SK-N-SH (cell line): ENCODE results near the gene RASL10B. TPM values are rescaled to one million over a fixed set of nuclear protein-coding genes. Genes with fewer than 3 reads are reported as not detected.

Experiments
- CTCF ChIA-PET: fragments of 300-600, 350-600 bp; formaldehyde crosslinking; extraction: SDS; loops from one replicate; lab custom pipeline; 2021; lab: Yijun Ruan, JAX
- POLR2A ChIA-PET: fragments of 350-600 bp; sonication (Branson Sonifier 250); formaldehyde crosslinking; extraction: SDS; loops from one replicate; lab custom pipeline; 2020; ENCODE audit warnings: antibody characterized with exemption, inconsistent platforms; lab: Yijun Ruan, JAX
- DNase-seq: peaks from one replicate; pipeline ENCODE4 v3.0.0; 2012
- H2AFZ ChIP-seq: fragments of 200-600 bp; sonication (generic); 2 replicates; pipeline ENCODE4 v1.8.1; 2016; ENCODE audit warnings: antibody characterized with exemption, mild to moderate bottlenecking, low read depth
- H3F3A ChIP-seq: fragments of 200-600 bp; sonication (generic); replicated peaks from 2 replicates; pipeline ENCODE3; 2016; ENCODE audit warnings: antibody characterized with exemption, mild to moderate bottlenecking; ENCODE audit not compliant: insufficient read depth
- H3K27ac ChIP-seq, 2 experiments: fragments of 200-500 bp in 1 of 2; fragments of 200-600 bp in 1 of 2; sonication (Bioruptor generic) in 1 of 2; sonication (generic), shearing (Covaris generic) in 1 of 2; 2 replicates each; pipeline versions ENCODE4 v1.5.1 to v1.6.1; 2014 to 2016; ENCODE audit warnings: low read depth in 2 of 2, inconsistent platforms in 1 of 2, low read length in 1 of 2, mild to moderate bottlenecking in 1 of 2, mixed read lengths in 1 of 2
- H3K27me3 ChIP-seq: fragments of 200-600 bp; sonication (generic), shearing (Covaris generic); 2 replicates; pipeline ENCODE4 v1.6.1; 2016; ENCODE audit warnings: mixed run types; ENCODE audit not compliant: insufficient read depth
- H3K36me3 ChIP-seq, 2 experiments: fragments of 200-500 bp in 1 of 2; fragments of 200-600 bp in 1 of 2; sonication (Bioruptor generic) in 1 of 2; sonication (generic) in 1 of 2; replicated peaks in 1 of 2; 2 replicates each; pipeline versions ENCODE3 to v1.5.1; 2014 to 2016; ENCODE audit warnings: low read length in 1 of 2, mild to moderate bottlenecking in 1 of 2; ENCODE audit not compliant: insufficient read depth in 2 of 2, control insufficient read depth in 1 of 2
- H3K4me1 ChIP-seq, 2 experiments: fragments of 200-500 bp in 1 of 2; fragments of 200-600 bp in 1 of 2; sonication (Bioruptor generic) in 1 of 2; sonication (generic), shearing (Covaris generic) in 1 of 2; 2 replicates each; pipeline versions ENCODE4 v1.5.1 to v1.6.1; 2014 to 2016; ENCODE audit warnings: low read depth in 1 of 2, low read length in 1 of 2, mixed run types in 1 of 2; ENCODE audit not compliant: insufficient read depth in 2 of 2, control insufficient read depth in 1 of 2
- H3K4me2 ChIP-seq: fragments of 200-600 bp; sonication (generic), shearing (Covaris generic); 2 replicates; pipeline ENCODE4 v1.6.1; 2017; ENCODE audit warnings: mixed run types
- H3K4me3 ChIP-seq, 2 experiments: fragments of 200-500 bp in 1 of 2; fragments of 200-600 bp in 1 of 2; sonication (Bioruptor generic) in 1 of 2; sonication (generic), shearing (Covaris generic) in 1 of 2; 2 replicates each; pipeline versions ENCODE4 v1.5.1 to v1.8.1; 2014 to 2016; ENCODE audit warnings: low read depth in 2 of 2, inconsistent platforms in 1 of 2, low read length in 1 of 2, mild to moderate bottlenecking in 1 of 2, mixed read lengths in 1 of 2, moderate library complexity in 1 of 2
- H3K79me2 ChIP-seq: fragments of 200-600 bp; sonication (generic); 2 replicates; pipeline ENCODE4 v1.8.1; 2017; ENCODE audit warnings: mild to moderate bottlenecking; ENCODE audit not compliant: insufficient read depth
- H3K9ac ChIP-seq: fragments of 200-600 bp; sonication (generic); 2 replicates; pipeline ENCODE4 v1.6.1; 2017; ENCODE audit warnings: mixed run types
- H3K9me2 ChIP-seq: fragments of 200-600 bp; sonication (generic); 2 replicates; pipeline ENCODE4 v1.6.1; 2017; ENCODE audit warnings: mixed run types
- H3K9me3 ChIP-seq: fragments of 200-600 bp; sonication (generic); 2 replicates; pipeline ENCODE4 v1.6.1; 2017; ENCODE audit warnings: mixed run types, mild to moderate bottlenecking, moderate library complexity
- H4K20me1 ChIP-seq: fragments of 200-600 bp; sonication (generic); 2 replicates; pipeline ENCODE4 v1.6.1; 2017; ENCODE audit warnings: mild to moderate bottlenecking, mixed run types; ENCODE audit not compliant: insufficient read depth
- EP300 ChIP-seq, 2 experiments: IDR thresholded peaks; 2 replicates each; pipeline versions ENCODE4 v1.4.0 to v1.6.1; 2012; ENCODE audit warnings: borderline replicate concordance in 1 of 2, low read depth in 1 of 2, low read length in 1 of 2
- EZH2phosphoT487 ChIP-seq: fragments of 200-600 bp; sonication (generic); IDR thresholded peaks from 2 replicates; pipeline ENCODE4 v1.6.1; 2017; ENCODE audit warnings: low read depth, mixed run types, mild to moderate bottlenecking, antibody characterized with exemption, moderate library complexity, borderline replicate concordance
- FOSL2 ChIP-seq: IDR thresholded peaks from 2 replicates; pipeline ENCODE4 v1.4.0; 2012; ENCODE audit warnings: low read depth, mild to moderate bottlenecking, moderate library complexity, borderline replicate concordance
- FOXJ3 ChIP-seq: sonication (generic); formaldehyde crosslinking; IDR thresholded peaks from 2 replicates; pipeline ENCODE4 v1.5.1; 2020; ENCODE audit warnings: mild to moderate bottlenecking, missing genetic modification reagents
- IRF3 ChIP-seq: fragments of 150-350 bp; IDR thresholded peaks from 2 replicates; pipeline ENCODE4 v1.6.1; 2016; ENCODE audit warnings: mild to moderate bottlenecking, low read depth, low read length
- MAX ChIP-seq: IDR thresholded peaks from 2 replicates; pipeline ENCODE4 v1.4.0; 2012; ENCODE audit warnings: low read depth
- MEF2A ChIP-seq: IDR thresholded peaks from 2 replicates; pipeline ENCODE4 v1.4.0; 2012; ENCODE audit warnings: low read depth, borderline replicate concordance
- NFIC ChIP-seq: IDR thresholded peaks from 2 replicates; pipeline ENCODE4 v1.4.0; 2012; ENCODE audit warnings: borderline replicate concordance
- NRF1 ChIP-seq: IDR thresholded peaks from 2 replicates; pipeline ENCODE4 v1.6.1; 2012; ENCODE audit warnings: low read depth, mild to moderate bottlenecking, low read length
- RAD21 ChIP-seq: IDR thresholded peaks from 2 replicates; pipeline ENCODE4 v1.6.1; 2012; ENCODE audit warnings: mild to moderate bottlenecking, low read length
- SMC3 ChIP-seq: IDR thresholded peaks from 2 replicates; pipeline ENCODE4 v1.6.1; 2012; ENCODE audit warnings: low read depth, low read length, improper control_type of control experiment
- TAF1 ChIP-seq: IDR thresholded peaks from 2 replicates; pipeline ENCODE4 v1.6.1; 2012; ENCODE audit warnings: low read depth, mild to moderate bottlenecking, low read length, moderate library complexity, borderline replicate concordance
- TCF12 ChIP-seq: IDR thresholded peaks from 2 replicates; pipeline ENCODE4 v1.4.0; 2012
- TEAD4 ChIP-seq: IDR thresholded peaks from 2 replicates; pipeline ENCODE4 v1.4.0; 2012; ENCODE audit warnings: mild to moderate bottlenecking, borderline replicate concordance; ENCODE audit not compliant: insufficient read depth
- USF2 ChIP-seq: fragments of 150-350 bp; IDR thresholded peaks from 2 replicates; pipeline ENCODE4 v1.6.1; 2017; ENCODE audit warnings: antibody characterized with exemption, low read length, low read depth, borderline replicate concordance
- ZBTB33 ChIP-seq: IDR thresholded peaks from 2 replicates; pipeline ENCODE4 v1.4.0; 2012; ENCODE audit warnings: low read depth, borderline replicate concordance
- WGBS: methylation state at CpG from one replicate; pipeline ENCODE4 v1.1.6; 2017; ENCODE audit warnings: low lambda C conversion rate; 5-methylcytosine and 5-hydroxymethylcytosine counted together
- polyA plus RNA-seq, 3 experiments: library from polyadenylated mRNA; depleted of rRNA; stranded (reverse); fragments of >200 nt; gene quantifications; 2 replicates each; pipeline ENCODE4 v1.2.3, GENCODE V29; 2012

The RASL10B gene
- polyA plus RNA-seq, 1 of the 3 experiments (the other 2 are of a cell fraction), result 4.2 TPM

- ChIA-PET CTCF (interaction anchor here (0.9 to 4.8 kb wide), 2 partner anchors 31 to 48 kb away, joined by 7 to 28 read pairs; no protein-coding TSS in a partner anchor), POLR2A (interaction anchor here (0.7 kb wide), 1 partner anchor 37 kb away, joined by 3 read pairs; the partner anchor contains the start of gene GAS2L2)
- Histone ChIP-seq H3K9me3 (no peaks in the 10 kb centered on the region), H3K4me2 (no peak overlapping the region), H3K36me3 (peaks cover 40 to 54% of the 10 kb centered on the region in 2 experiments), H3K4me3 (no peak overlapping the region), H3F3A (peaks cover 20% of the 10 kb centered on the region), H3K27me3 (no peaks in the 10 kb centered on the region), H3K4me1 (peaks cover 25 to 37% of the 10 kb centered on the region in 2 experiments), H4K20me1 (0 out of 2 replicates have a peak, but pooled peaks cover 8% of the 10 kb centered on the region), H3K9me2 (no peaks in the 10 kb centered on the region), H3K9ac (no peak overlapping the region), H3K79me2 (peaks cover 5% of the 10 kb centered on the region; the same call in 1 of the 2 replicates), H2AFZ (no peak overlapping the region), H3K27ac (no peak overlapping the region)
- DNase-seq, result no peak
- 91% methylated on average over 3 of the region's 3 CpGs for WGBS
- no peak for TF ChIP-seq MEF2A
- TF ChIP-seq IRF3, result no peak
- no peak for TF ChIP-seq FOSL2
- no peak for TF ChIP-seq ZBTB33
- TF ChIP-seq EP300 (IDR thresholded peaks at IDR 0.05; ENCODE audit: borderline replicate concordance in 1 of 2, low read depth in 1 of 2, low read length in 1 of 2), result no peak
- TF ChIP-seq TEAD4, result no peak
- no peak for TF ChIP-seq USF2
- TF ChIP-seq FOXJ3 (CRISPR knock-in tag), result no peak
- TF ChIP-seq SMC3, result no peak
- TF ChIP-seq NFIC, result no peak
- TF ChIP-seq TCF12, result no peak
- no peak for TF ChIP-seq NRF1
- no peak for TF ChIP-seq RAD21
- no peak for TF ChIP-seq TAF1
- no peak for TF ChIP-seq EZH2phosphoT487
- no peak for TF ChIP-seq MAX
These were observed 15.3 kb upstream of the RASL10B start for GRCh38 chr17:35716173-35716572.
